CD4-positive, alpha-beta T cell treated with Interleukin-10 for 1 hour (primary cell): ENCODE data around the gene CPNE1.

Experiments used
- DNase-seq: peaks from one replicate; pipeline ENCODE4 v3.0.0-alpha.2; 2020

Gene CPNE1

GRCh38 chr20:35618263-35619131 lies 46.2 kb downstream of the CPNE1 start:
- peak; percentile 25 for DNase-seq

- DNase-seq, result peak; percentile 33
These were observed 47.1 kb downstream of the CPNE1 start for GRCh38 chr20:35617397-35618262.

GRCh38 chr20:35616465-35617396 lies 48.0 kb downstream of the CPNE1 start:
- peak; percentile 58 for DNase-seq

GRCh38 chr20:35615667-35616464 lies 48.8 kb downstream of the CPNE1 start, which contains the start of gene SPAG4:
Gene SPAG4, plus strand, starts transcription at chr20:35615829. Its CDS starts 175 bp downstream, at chr20:35616004.
- DNase-seq, result peak; percentile 100

- no peak for DNase-seq
These were observed 53.2 kb downstream of the CPNE1 start for GRCh38 chr20:35611482-35611881.

GRCh38 chr20:35610833-35611427 lies 53.8 kb downstream of the CPNE1 start:
- DNase-seq, result no peak

- DNase-seq, result no peak
These were observed 57.5 kb downstream of the CPNE1 start for GRCh38 chr20:35607003-35607735.

GRCh38 chr20:35606127-35606526 lies 58.6 kb downstream of the CPNE1 start:
- no peak for DNase-seq

- peak; percentile 24 for DNase-seq
These were observed 60.3 kb downstream of the CPNE1 start for GRCh38 chr20:35604449-35604747.

- DNase-seq, result no peak
These were observed 60.8 kb downstream of the CPNE1 start for GRCh38 chr20:35603695-35604448.

- DNase-seq, result no peak
These were observed 61.7 kb downstream of the CPNE1 start for GRCh38 chr20:35602851-35603495.

GRCh38 chr20:35601990-35602389 lies 62.7 kb downstream of the CPNE1 start:
- no peak for DNase-seq

GRCh38 chr20:35600993-35601973 lies 63.4 kb downstream of the CPNE1 start:
- DNase-seq, result peak; percentile 84

GRCh38 chr20:35600176-35600992 lies 64.3 kb downstream of the CPNE1 start:
- DNase-seq, result no peak

GRCh38 chr20:35599776-35600120 lies 65.0 kb downstream of the CPNE1 start:
- no peak for DNase-seq

GRCh38 chr20:35598899-35599775 lies 65.6 kb downstream of the CPNE1 start:
- no peak for DNase-seq
